NCI-H1694 (cell line): ENCODE data around the gene MAPK8IP2.
A peak's percentile ranks its signal among the peaks of the same experiment; 100 is the strongest.
"Not testable (repeated sequence)": the region's sequence is repeated elsewhere in the genome, so short reads cannot be mapped to it uniquely, and the experiment has no call there.

Experiments used
- DNase-seq: peaks from one replicate; lab custom pipeline; 2025; lab: John Stamatoyannopoulos, UW

MAPK8IP2 gene

GRCh38 chr22:50635591-50635990 is 35.0 kb downstream of the MAPK8IP2 start:
- DNase-seq, result no peak

GRCh38 chr22:50640296-50640695 is 39.7 kb downstream of the MAPK8IP2 start:
- DNase-seq, result not testable (repeated sequence)

- DNase-seq, result no peak
These were observed 40.5 kb downstream of the MAPK8IP2 start for GRCh38 chr22:50640857-50641647.

GRCh38 chr22:50641696-50642607 is 41.4 kb downstream of the MAPK8IP2 start:
- peak; percentile 60 for DNase-seq

- not testable (repeated sequence) for DNase-seq
These were observed 42.6 kb downstream of the MAPK8IP2 start for GRCh38 chr22:50643021-50643820.

- DNase-seq, result not testable (repeated sequence)
These were observed 43.2 kb downstream of the MAPK8IP2 start for GRCh38 chr22:50643821-50644101.

GRCh38 chr22:50653256-50653655 is 52.7 kb downstream of the MAPK8IP2 start:
- no peak for DNase-seq

GRCh38 chr22:50654664-50655063 is 54.1 kb downstream of the MAPK8IP2 start:
- not testable (repeated sequence) for DNase-seq

GRCh38 chr22:50656122-50657070 is 55.8 kb downstream of the MAPK8IP2 start:
- no peak for DNase-seq

GRCh38 chr22:50657925-50658324 is 57.3 kb downstream of the MAPK8IP2 start:
- DNase-seq, result no peak

GRCh38 chr22:50659711-50660110 is 59.1 kb downstream of the MAPK8IP2 start:
- DNase-seq, result not testable (repeated sequence)

- DNase-seq, result no peak
These were observed 59.7 kb downstream of the MAPK8IP2 start for GRCh38 chr22:50660306-50660705.
